Fibroblast of villous mesenchyme (primary cell): ENCODE results near the gene WDR64. TPM values are rescaled to one million over a fixed set of nuclear protein-coding genes. Genes with fewer than 3 reads are reported as not detected.

Experiments used
- DNase-seq: peaks from one replicate; pipeline ENCODE4 v3.0.0-alpha.2; 2010; ENCODE audit warnings: low read depth
- H3K4me3 ChIP-seq: 2 replicates; pipeline ENCODE4 v1.5.1; 2011; ENCODE audit warnings: low read depth, mild to moderate bottlenecking, low read length
- total RNA-seq: library from RNA; depleted of rRNA; stranded (reverse); fragments of >200 nt; gene quantifications from 2 replicates; pipeline ENCODE4 v1.2.3, GENCODE V29; 2012
- TF ChIP-seq, protein P1 (sequence below): IDR thresholded peaks from 2 replicates; pipeline ENCODE4 v1.5.1; 2012; ENCODE audit warnings: low read depth, mild to moderate bottlenecking, low read length; ENCODE audit not compliant: insufficient read depth

WDR64 gene
- not detected in 2 replicates for total RNA-seq

- H3K4me3 ChIP-seq, result no peak within 1 kb of the TSS
- TF ChIP-seq, protein P1, sequence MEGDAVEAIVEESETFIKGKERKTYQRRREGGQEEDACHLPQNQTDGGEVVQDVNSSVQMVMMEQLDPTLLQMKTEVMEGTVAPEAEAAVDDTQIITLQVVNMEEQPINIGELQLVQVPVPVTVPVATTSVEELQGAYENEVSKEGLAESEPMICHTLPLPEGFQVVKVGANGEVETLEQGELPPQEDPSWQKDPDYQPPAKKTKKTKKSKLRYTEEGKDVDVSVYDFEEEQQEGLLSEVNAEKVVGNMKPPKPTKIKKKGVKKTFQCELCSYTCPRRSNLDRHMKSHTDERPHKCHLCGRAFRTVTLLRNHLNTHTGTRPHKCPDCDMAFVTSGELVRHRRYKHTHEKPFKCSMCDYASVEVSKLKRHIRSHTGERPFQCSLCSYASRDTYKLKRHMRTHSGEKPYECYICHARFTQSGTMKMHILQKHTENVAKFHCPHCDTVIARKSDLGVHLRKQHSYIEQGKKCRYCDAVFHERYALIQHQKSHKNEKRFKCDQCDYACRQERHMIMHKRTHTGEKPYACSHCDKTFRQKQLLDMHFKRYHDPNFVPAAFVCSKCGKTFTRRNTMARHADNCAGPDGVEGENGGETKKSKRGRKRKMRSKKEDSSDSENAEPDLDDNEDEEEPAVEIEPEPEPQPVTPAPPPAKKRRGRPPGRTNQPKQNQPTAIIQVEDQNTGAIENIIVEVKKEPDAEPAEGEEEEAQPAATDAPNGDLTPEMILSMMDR, result no peak
- no peak for DNase-seq
Observed at GRCh38 chr1:241652012-241652411, at the start of gene WDR64. WDR64 (plus strand) TSS chr1:241652281; CDS start chr1:241652485, 204 bp downstream.

DNA sequence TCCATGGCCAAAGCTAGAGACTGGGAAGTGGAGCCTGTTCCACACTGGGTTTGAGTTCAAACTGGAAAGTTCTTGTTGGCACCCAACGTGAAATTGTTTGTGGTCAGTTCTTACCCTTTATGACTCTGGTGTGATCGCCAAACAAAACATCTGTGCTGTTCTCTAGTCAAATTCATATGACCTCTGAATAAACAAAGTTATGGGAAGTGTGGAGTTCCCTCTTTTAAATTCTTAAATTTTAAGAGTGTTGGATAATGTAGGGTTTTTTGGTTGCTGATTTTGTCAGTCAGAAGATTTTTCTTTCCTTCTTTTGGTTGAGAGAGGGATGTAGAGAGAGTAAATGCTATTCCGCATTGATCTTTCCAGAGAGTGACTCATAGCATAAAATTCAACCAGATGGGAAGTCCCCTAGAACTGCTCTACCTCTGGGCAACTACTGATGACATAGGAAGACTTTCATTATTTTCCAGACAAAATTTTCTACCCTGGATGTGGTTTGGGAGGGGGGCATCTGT is 48.3 kb upstream of the WDR64 start:
- DNase-seq, result peak; percentile 60
- H3K4me3 ChIP-seq, result no peak overlapping the region
- TF ChIP-seq, protein P1, result no peak

DNA sequence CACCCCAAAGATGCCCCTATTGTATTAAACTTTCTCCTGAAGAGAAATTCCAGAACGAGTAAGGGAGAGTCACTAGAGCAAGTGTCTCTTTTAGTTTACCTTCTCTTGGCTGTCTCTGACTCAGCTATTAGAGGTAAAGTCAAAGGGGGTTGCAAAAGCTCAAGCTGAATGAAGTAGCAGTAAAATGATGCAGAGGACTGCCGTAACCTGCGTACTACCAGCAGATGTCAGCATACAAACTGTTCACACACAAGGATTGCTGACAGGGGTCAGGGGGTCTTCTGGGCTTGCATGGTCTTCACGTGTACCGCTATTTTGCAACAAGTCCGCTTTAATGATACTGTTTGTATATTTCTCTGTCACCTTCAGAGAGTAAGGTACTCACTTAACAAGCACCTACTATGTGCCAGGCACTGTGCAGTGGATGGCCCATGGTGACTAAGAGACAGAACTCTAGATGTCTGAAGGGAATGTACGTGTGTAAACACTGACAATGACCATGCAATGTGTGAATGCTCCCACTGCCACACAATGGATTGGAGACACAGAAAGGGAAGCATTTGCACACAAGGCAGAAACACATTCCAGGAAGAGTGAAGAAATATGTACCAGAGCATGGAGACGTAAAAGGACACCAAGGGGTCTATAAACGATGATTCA is 46.8 kb upstream of the WDR64 start:
- peak; percentile 17 for DNase-seq
- TF ChIP-seq, protein P1, result peak; percentile 23
- no peak overlapping the region for H3K4me3 ChIP-seq

DNA sequence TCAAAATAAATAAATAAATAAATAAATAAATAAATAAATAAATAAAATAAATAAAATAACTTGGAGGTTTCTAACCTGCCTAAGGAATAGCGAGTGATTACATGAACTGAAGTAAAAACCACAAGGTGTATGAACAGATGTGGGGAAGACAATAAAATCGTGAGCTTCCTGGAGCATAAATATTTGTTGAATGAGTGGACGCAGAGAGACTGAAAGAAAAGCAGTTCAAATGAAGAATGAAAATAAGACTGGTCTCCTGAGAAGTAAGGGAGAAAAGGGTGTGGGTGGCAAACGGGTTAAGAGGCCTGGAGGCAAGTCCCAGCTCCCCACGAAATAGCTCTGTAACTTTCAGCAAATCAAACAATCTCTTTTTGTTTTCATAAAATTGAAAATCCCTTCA is 45.5 kb upstream of the WDR64 start:
- no peak overlapping the region for H3K4me3 ChIP-seq
- peak; percentile 34 for DNase-seq
- TF ChIP-seq, protein P1, result no peak

DNA sequence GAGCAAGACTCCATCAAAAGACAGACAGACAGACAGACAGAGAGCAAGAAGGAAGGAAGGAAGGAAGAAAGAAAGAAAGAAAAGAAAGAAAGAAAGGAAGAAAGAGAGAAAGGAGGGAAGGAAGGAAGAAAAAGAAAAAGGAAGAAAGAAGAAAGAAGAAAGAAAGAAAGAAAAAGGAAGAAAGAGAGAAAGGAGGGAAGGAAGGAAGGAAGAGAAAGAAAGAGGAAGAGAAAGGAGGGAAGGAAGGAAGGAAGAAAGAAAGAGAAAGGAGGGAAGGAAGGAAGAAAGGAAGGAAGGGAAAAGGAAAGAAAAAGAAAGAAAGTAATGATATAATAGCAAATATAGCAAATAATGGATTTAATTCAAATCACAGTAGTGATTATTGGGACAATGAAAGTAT is 44.6 kb upstream of the WDR64 start:
- no peak overlapping the region for H3K4me3 ChIP-seq
- TF ChIP-seq, protein P1, result no peak
- no peak for DNase-seq

GRCh38 chr1:241608379-241609033 is 43.6 kb upstream of the WDR64 start:
- DNase-seq, result peak; percentile 67
- H3K4me3 ChIP-seq, result no peak overlapping the region
- TF ChIP-seq, protein P1, result no peak
